CD8-positive, alpha-beta memory T cell (primary cell): ENCODE results near the gene VDR. TPM values are rescaled to one million over a fixed set of nuclear protein-coding genes. Genes with fewer than 3 reads are reported as not detected.

Source experiments
- polyA plus RNA-seq: library from polyadenylated mRNA; unstranded; fragments of 300-500 nt; fragmentation: Illumina TruSeq; gene quantifications from one replicate; pipeline ENCODE4 v1.2.3, GENCODE V29; 2021
- total RNA-seq, 2 experiments: library from RNA; stranded (reverse); gene quantifications; one replicate each; pipeline ENCODE4 v1.2.3, GENCODE V29; 2021

The VDR gene
- total and polyA plus RNA-seq, 3 experiments from 2014 or later, result 0.54 to 83.4 (median 79.6) TPM

Other genes starting within 250 kb of the VDR start
- 10 to 100 TPM; 54.0 to 58.1 TPM for gene RPAP3, start 199.0 kb downstream of the VDR start, total RNA-seq
- 35.3 TPM for gene RPAP3, start 199.0 kb downstream of the VDR start, polyA plus RNA-seq
- gene ENDOU, start 179.5 kb downstream of the VDR start, total RNA-seq, result not detected
- not detected for gene ENDOU, start 179.5 kb downstream of the VDR start, polyA plus RNA-seq
- gene RAPGEF3, start 146.1 kb downstream of the VDR start, total RNA-seq, result 1 to 10 TPM in 1 of 2 experiments, under 1 TPM in 1; 0.95 to 1.1 TPM
- 0.15 TPM for gene RAPGEF3, start 146.1 kb downstream of the VDR start, polyA plus RNA-seq
- gene SLC48A1, start 131.8 kb downstream of the VDR start, total RNA-seq, result 10 to 100 TPM; 10.9 to 11.5 TPM
- 9.1 TPM for gene SLC48A1, start 131.8 kb downstream of the VDR start, polyA plus RNA-seq
- 100 to 1,000 TPM; 206 to 207 TPM for gene HDAC7, start 85.1 kb downstream of the VDR start, total RNA-seq
- gene HDAC7, start 85.1 kb downstream of the VDR start, polyA plus RNA-seq, result 23.1 TPM
- 100 to 1,000 TPM; 178 to 186 TPM for gene TMEM106C, start 58.6 kb upstream of the VDR start, total RNA-seq
- 56.8 TPM for gene TMEM106C, start 58.6 kb upstream of the VDR start, polyA plus RNA-seq
- not detected for gene COL2A1, start 99.5 kb upstream of the VDR start, total RNA-seq
- not detected for gene COL2A1, start 99.5 kb upstream of the VDR start, polyA plus RNA-seq
- gene SENP1, start 201.1 kb upstream of the VDR start, total RNA-seq, result 10 to 100 TPM; 57.3 to 58.8 TPM
- 13.4 TPM for gene SENP1, start 201.1 kb upstream of the VDR start, polyA plus RNA-seq
- gene PFKM, start 214.4 kb upstream of the VDR start, total RNA-seq, result 10 to 100 TPM; 39.9 to 40.2 TPM
- 5.4 TPM for gene PFKM, start 214.4 kb upstream of the VDR start, polyA plus RNA-seq